ENCODE measurements around the gene PAQR4. TPM values are rescaled to one million over a fixed set of nuclear protein-coding genes. Genes with fewer than 3 reads are reported as not detected.
A peak's percentile ranks its signal among the peaks of the same experiment; 100 is the strongest.

The PAQR4 gene
- total and polyA plus RNA-seq, 2 donors (not counting 1 experiment from before 2014, with no cell fraction given): 1.5 to 3.0 TPM

DNA sequence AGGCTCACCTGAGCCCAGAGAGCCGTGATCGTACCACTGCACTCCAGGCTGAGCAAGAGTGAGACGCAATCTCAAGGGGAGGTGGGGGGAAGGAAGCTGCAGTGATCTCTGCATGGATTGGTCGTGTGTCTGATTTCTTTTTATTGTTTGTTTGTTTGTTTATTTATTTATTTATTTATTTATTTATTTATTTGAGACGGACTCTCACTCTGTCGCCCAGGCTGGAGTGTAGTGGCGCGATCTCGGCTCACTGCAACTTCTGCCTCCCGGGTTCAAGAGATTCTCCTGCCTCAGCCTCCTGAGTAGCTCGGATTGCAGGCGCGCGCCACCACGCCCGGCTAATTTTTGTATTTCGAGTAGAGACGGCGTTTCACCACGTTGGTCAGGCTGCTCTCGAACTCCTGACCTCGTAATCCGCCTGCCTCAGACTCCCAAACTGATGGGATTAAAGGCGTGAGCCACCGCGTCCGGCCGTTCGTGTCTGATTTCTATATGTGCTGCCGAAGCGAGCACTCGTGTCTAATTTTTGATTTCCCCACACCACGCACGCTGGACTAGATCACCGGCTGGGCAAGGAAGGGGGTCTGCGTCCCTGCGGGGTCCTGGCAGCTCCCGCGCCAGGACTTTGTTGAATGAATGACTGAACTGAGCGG is 50.6 kb downstream of the PAQR4 start:
- Histone ChIP-seq H3K4me2 (ENCODE audit: extremely low read depth, insufficient read depth, low read length) (peak overlapping the region; percentile 79), H3K36me3 (ENCODE audit: control insufficient read depth, insufficient read depth, low read length) (peaks cover 11% of the 10 kb centered on the region), H3K27me3 (ENCODE audit: control insufficient read depth, insufficient read depth, low read length) (no peaks in the 10 kb centered on the region), H3K9ac (ENCODE audit: insufficient read depth, low read length) (no peak overlapping the region), H3K4me3 (replicated peaks in 1 of 4; ENCODE audit: control extremely low read depth in 1 of 4, insufficient read depth in 1 of 4, low read depth in 3 of 4, low read length in 4 of 4) (peak overlapping the region; percentile 37 to 96 (median 50)), H3K27ac (ENCODE audit: insufficient read depth, low read length) (peak overlapping the region; percentile 99), H3K79me2 (ENCODE audit: control insufficient read depth, insufficient read depth, low read length) (peaks cover 2% of the 10 kb centered on the region), H4K20me1 (ENCODE audit: control insufficient read depth, extremely low read depth, insufficient read depth, low read length) (no peaks in the 10 kb centered on the region), H2AFZ (ENCODE audit: low read length) (peak overlapping the region; percentile 52), H3K4me1 (ENCODE audit: control insufficient read depth, extremely low read depth, insufficient read depth, low read length) (peaks cover 7% of the 10 kb centered on the region), H3K9me3 (ENCODE audit: control insufficient read depth, insufficient read depth, low read depth, low read length) (no peaks in the 10 kb centered on the region)
- TF ChIP-seq, protein P1, sequence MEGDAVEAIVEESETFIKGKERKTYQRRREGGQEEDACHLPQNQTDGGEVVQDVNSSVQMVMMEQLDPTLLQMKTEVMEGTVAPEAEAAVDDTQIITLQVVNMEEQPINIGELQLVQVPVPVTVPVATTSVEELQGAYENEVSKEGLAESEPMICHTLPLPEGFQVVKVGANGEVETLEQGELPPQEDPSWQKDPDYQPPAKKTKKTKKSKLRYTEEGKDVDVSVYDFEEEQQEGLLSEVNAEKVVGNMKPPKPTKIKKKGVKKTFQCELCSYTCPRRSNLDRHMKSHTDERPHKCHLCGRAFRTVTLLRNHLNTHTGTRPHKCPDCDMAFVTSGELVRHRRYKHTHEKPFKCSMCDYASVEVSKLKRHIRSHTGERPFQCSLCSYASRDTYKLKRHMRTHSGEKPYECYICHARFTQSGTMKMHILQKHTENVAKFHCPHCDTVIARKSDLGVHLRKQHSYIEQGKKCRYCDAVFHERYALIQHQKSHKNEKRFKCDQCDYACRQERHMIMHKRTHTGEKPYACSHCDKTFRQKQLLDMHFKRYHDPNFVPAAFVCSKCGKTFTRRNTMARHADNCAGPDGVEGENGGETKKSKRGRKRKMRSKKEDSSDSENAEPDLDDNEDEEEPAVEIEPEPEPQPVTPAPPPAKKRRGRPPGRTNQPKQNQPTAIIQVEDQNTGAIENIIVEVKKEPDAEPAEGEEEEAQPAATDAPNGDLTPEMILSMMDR (conservative IDR thresholded peaks at IDR 0.05 in 1 of 2, IDR thresholded peaks at IDR 0.05 in 1 of 2; ENCODE audit: low read depth in 1 of 2, low read length in 2 of 2): no peak
- no peak for TF ChIP-seq EZH2 (IDR thresholded peaks at IDR 0.05; ENCODE audit: low read length, missing control alignments)
- no peak for DNase-seq (ENCODE audit: low read depth in 2 of 2)

DNA sequence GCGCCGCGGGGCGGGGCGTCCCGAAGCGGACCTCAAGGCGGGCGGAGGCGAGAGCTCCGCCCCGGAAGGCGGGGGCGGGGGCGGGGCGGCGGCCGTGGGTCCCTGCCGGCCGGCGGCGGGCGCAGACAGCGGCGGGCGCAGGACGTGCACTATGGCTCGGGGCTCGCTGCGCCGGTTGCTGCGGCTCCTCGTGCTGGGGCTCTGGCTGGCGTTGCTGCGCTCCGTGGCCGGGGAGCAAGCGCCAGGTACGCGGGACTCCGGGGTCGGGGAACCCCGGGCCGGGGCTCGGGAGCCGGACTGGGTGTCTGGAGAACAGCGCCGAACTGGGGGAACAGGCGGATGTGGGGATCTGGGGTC is 51.1 kb downstream of the PAQR4 start, which contains the start of gene TNFRSF12A:
Gene TNFRSF12A, plus strand, starts transcription at position 122 of the 357 bp plus-strand sequence. Its CDS starts 30 bp downstream, at position 152.
- peaks cover 7% of the 10 kb centered on the region for H3K4me1 ChIP-seq (ENCODE audit: control insufficient read depth, extremely low read depth, insufficient read depth, low read length)
- TF ChIP-seq, protein P1 (conservative IDR thresholded peaks at IDR 0.05 in 1 of 2, IDR thresholded peaks at IDR 0.05 in 1 of 2; ENCODE audit: low read depth in 1 of 2, low read length in 2 of 2): no peak
- TF ChIP-seq EZH2 (IDR thresholded peaks at IDR 0.05; ENCODE audit: low read length, missing control alignments): no peak
- peak within 1 kb of the TSS; percentile 99 for H3K27ac ChIP-seq (ENCODE audit: insufficient read depth, low read length)
- H3K9ac ChIP-seq (ENCODE audit: insufficient read depth, low read length): peak within 1 kb of the TSS; percentile 99
- no peaks in the 10 kb centered on the region for H4K20me1 ChIP-seq (ENCODE audit: control insufficient read depth, extremely low read depth, insufficient read depth, low read length)
- DNase-seq (ENCODE audit: low read depth in 2 of 2): peak; percentile 56 to 72
- no peaks in the 10 kb centered on the region for H3K27me3 ChIP-seq (ENCODE audit: control insufficient read depth, insufficient read depth, low read length)
- peaks cover 11% of the 10 kb centered on the region for H3K36me3 ChIP-seq (ENCODE audit: control insufficient read depth, insufficient read depth, low read length)
- H3K9me3 ChIP-seq (ENCODE audit: control insufficient read depth, insufficient read depth, low read depth, low read length): no peaks in the 10 kb centered on the region
- peak within 1 kb of the TSS; percentile 82 to 100 (median 96) for H3K4me3 ChIP-seq (replicated peaks in 1 of 4; ENCODE audit: control extremely low read depth in 1 of 4, insufficient read depth in 1 of 4, low read depth in 3 of 4, low read length in 4 of 4)
- H3K4me2 ChIP-seq (ENCODE audit: extremely low read depth, insufficient read depth, low read length): peak within 1 kb of the TSS; percentile 86
- H2AFZ ChIP-seq (ENCODE audit: low read length): peak within 1 kb of the TSS; percentile 52
- H3K79me2 ChIP-seq (ENCODE audit: control insufficient read depth, insufficient read depth, low read length): peaks cover 2% of the 10 kb centered on the region

DNA sequence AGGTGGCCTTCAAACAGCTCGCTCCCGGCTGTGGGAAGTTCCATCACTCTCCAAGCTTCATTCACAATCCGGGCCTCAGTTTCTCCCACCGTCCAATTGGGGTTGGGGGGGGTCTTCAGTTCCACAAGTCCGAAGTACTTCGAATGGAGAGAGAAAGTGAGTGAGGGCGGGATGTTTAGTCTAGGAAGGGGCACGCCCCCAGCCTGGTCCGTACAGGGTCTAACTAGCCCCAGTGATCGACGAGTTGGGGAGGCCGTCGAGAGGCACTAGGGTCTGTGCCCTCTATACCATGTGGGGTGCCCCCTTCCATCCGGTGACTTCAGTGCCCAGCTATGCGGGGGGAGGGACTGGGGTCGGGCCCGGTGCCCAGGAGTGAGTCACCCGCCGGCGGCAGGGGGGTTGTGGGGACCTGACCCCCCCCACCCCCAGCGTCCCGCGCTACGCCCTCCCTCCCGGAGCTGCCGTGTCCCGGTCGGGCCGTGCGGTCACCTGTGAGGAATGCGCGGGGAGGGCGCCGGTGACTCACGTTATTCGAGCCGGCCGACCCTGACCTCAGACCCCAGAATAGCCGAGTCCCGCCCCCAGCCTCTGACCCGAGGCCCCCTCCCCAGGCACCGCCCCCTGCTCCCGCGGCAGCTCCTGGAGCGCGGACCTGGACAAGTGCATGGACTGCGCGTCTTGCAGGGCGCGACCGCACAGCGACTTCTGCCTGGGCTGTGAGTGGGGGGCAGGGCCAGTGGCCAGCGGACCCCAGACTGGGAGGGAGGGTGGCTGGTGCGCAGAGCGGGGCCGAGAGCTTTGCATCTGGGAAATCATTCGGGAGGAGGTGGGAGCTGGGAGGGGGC is 51.7 kb downstream of the PAQR4 start:
- Histone ChIP-seq H2AFZ (ENCODE audit: low read length) (no peak overlapping the region), H3K27ac (ENCODE audit: insufficient read depth, low read length) (peak overlapping the region; percentile 99), H3K4me2 (ENCODE audit: extremely low read depth, insufficient read depth, low read length) (peak overlapping the region; percentile 86), H3K79me2 (ENCODE audit: control insufficient read depth, insufficient read depth, low read length) (peaks cover 2% of the 10 kb centered on the region), H3K9me3 (ENCODE audit: control insufficient read depth, insufficient read depth, low read depth, low read length) (no peaks in the 10 kb centered on the region), H3K4me3 (replicated peaks in 1 of 4; ENCODE audit: control extremely low read depth in 1 of 4, insufficient read depth in 1 of 4, low read depth in 3 of 4, low read length in 4 of 4) (peak overlapping the region; percentile 82 to 100 (median 96)), H3K27me3 (ENCODE audit: control insufficient read depth, insufficient read depth, low read length) (no peaks in the 10 kb centered on the region), H3K36me3 (ENCODE audit: control insufficient read depth, insufficient read depth, low read length) (peaks cover 13% of the 10 kb centered on the region), H3K9ac (ENCODE audit: insufficient read depth, low read length) (peak overlapping the region; percentile 99), H4K20me1 (ENCODE audit: control insufficient read depth, extremely low read depth, insufficient read depth, low read length) (no peaks in the 10 kb centered on the region), H3K4me1 (ENCODE audit: control insufficient read depth, extremely low read depth, insufficient read depth, low read length) (peaks cover 7% of the 10 kb centered on the region)
- no peak for TF ChIP-seq EZH2 (IDR thresholded peaks at IDR 0.05; ENCODE audit: low read length, missing control alignments)
- TF ChIP-seq, protein P1 (conservative IDR thresholded peaks at IDR 0.05 in 1 of 2, IDR thresholded peaks at IDR 0.05 in 1 of 2; ENCODE audit: low read depth in 1 of 2, low read length in 2 of 2): no peak
- DNase-seq (ENCODE audit: low read depth in 2 of 2): peak; percentile 85 to 91
